ENCODE results near the gene EHF.

DNA sequence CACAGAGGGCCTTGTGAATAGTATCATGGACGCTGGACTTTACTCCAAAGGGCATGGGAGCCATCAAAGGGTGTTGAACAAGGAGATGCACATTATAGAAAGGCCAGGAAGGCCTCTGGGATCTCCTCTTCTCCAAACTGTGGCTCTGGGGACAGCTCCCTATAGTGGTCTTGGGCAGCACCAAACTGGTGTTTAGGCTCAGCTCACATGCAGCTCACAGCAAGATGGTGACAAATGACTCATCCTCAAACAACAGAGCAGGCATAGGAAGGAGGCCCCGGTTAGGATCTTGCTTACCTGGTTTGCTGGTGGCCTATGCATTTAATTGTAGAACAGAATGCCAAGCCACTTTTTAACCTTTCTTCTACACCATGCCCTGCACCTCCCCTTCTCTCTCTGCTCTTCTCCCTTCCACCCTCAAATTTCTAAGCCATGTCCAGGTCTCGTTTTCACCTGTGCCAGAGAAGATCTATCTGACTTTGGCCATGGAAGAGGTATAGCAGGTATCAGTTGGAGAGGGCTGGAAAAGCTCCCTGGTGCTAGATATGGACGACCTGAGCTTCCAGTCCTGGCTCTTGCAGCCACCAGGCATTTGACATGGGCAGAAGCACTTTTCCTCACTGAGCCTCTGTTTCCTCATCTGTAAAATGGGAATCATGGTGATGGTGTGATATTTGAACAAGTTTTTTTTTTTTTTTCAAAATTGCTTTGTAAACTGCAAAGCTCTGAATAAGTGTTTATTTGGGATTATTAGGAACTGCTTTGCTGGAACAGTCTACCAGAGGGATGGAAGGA lies 14.4 kb upstream of the EHF start:
- TF ChIP-seq, protein P1, sequence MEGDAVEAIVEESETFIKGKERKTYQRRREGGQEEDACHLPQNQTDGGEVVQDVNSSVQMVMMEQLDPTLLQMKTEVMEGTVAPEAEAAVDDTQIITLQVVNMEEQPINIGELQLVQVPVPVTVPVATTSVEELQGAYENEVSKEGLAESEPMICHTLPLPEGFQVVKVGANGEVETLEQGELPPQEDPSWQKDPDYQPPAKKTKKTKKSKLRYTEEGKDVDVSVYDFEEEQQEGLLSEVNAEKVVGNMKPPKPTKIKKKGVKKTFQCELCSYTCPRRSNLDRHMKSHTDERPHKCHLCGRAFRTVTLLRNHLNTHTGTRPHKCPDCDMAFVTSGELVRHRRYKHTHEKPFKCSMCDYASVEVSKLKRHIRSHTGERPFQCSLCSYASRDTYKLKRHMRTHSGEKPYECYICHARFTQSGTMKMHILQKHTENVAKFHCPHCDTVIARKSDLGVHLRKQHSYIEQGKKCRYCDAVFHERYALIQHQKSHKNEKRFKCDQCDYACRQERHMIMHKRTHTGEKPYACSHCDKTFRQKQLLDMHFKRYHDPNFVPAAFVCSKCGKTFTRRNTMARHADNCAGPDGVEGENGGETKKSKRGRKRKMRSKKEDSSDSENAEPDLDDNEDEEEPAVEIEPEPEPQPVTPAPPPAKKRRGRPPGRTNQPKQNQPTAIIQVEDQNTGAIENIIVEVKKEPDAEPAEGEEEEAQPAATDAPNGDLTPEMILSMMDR (IDR thresholded peaks at IDR 0.05; ENCODE audit: poor library complexity, severe bottlenecking), result no peak
- no peak for TF ChIP-seq TAF1 (IDR thresholded peaks at IDR 0.05; ENCODE audit: low read depth)
